ENCODE measurements around the gene ATAD3A. TPM values are rescaled to one million over a fixed set of nuclear protein-coding genes. Genes with fewer than 3 reads are reported as not detected.
A peak's percentile ranks its signal among the peaks of the same experiment; 100 is the strongest.

Gene ATAD3A
- total RNA-seq, 4 donors from 2014 or later, result 14.9 to 72.6 (median 24.4) TPM

- peaks cover 0 to 48% (median 0%) of the 10 kb centered on the region in 3 donors for H3K36me3 ChIP-seq
- H3K9me3 ChIP-seq, result no peaks in the 10 kb centered on the region
- no peak overlapping the region for H3K27ac ChIP-seq
- H3K27me3 ChIP-seq, result no peaks in the 10 kb centered on the region
- TF ChIP-seq POLR2A (IDR thresholded peaks at IDR 0.05), result no peak
- TF ChIP-seq CTCF (IDR thresholded peaks at IDR 0.05), result no peak
- H3K4me3 ChIP-seq, result no peak overlapping the region
- H3K4me1 ChIP-seq, result peaks cover 0 to 32% (median 0%) of the 10 kb centered on the region in 4 donors
- DNase-seq, result no peak
These were observed 55.4 kb downstream of the ATAD3A start for GRCh38 chr1:1567152-1567875.

- no peak for TF ChIP-seq CTCF (IDR thresholded peaks at IDR 0.05)
- TF ChIP-seq POLR2A (IDR thresholded peaks at IDR 0.05), result no peak
- no peak overlapping the region for H3K4me3 ChIP-seq
- no peak for DNase-seq
- peaks cover 0 to 43% (median 0%) of the 10 kb centered on the region in 3 donors for H3K36me3 ChIP-seq
- H3K27ac ChIP-seq, result no peak overlapping the region
- H3K4me1 ChIP-seq, result peaks cover 0 to 38% (median 0%) of the 10 kb centered on the region in 4 donors
- no peaks in the 10 kb centered on the region for H3K27me3 ChIP-seq
- H3K9me3 ChIP-seq, result no peaks in the 10 kb centered on the region
These were observed 55.9 kb downstream of the ATAD3A start for GRCh38 chr1:1567891-1568291.

- Histone ChIP-seq H3K4me1 (peaks cover 0 to 47% (median 0%) of the 10 kb centered on the region in 4 donors), H3K27me3 (no peaks in the 10 kb centered on the region), H3K9me3 (no peaks in the 10 kb centered on the region), H3K4me3 (no peak overlapping the region), H3K36me3 (peaks cover 0 to 28% (median 0%) of the 10 kb centered on the region in 3 donors), H3K27ac (no peak overlapping the region)
- TF ChIP-seq POLR2A (IDR thresholded peaks at IDR 0.05) (no peak), CTCF (IDR thresholded peaks at IDR 0.05) (no peak)
- no peak for DNase-seq
These were observed 57.4 kb downstream of the ATAD3A start for GRCh38 chr1:1569341-1569740.

- Histone ChIP-seq H3K27ac (peak overlapping the region; percentile 93 to 100 (median 98)), H3K4me3 (peak overlapping the region; percentile 83 to 100 (median 98)), H3K9me3 (no peaks in the 10 kb centered on the region), H3K4me1 (peaks cover 0 to 45% (median 0%) of the 10 kb centered on the region in 4 donors), H3K27me3 (no peaks in the 10 kb centered on the region), H3K36me3 (peaks cover 0 to 12% (median 0%) of the 10 kb centered on the region in 3 donors)
- peak in 2 of 3 donors; percentile 39 to 77 for DNase-seq
- TF ChIP-seq POLR2A (IDR thresholded peaks at IDR 0.05) (no peak), CTCF (IDR thresholded peaks at IDR 0.05) (peak in 3 of 6 experiments; percentile 19 to 38 (median 23))
These were observed 62.1 kb downstream of the ATAD3A start for GRCh38 chr1:1573843-1574720.

GRCh38 chr1:1574721-1575537 is 63.0 kb downstream of the ATAD3A start, which contains the start of gene SSU72:
TSS of gene SSU72 (minus strand) at chr1:1574863. CDS start at chr1:1574557, 306 bp downstream.
- Histone ChIP-seq H3K27me3 (no peaks in the 10 kb centered on the region), H3K27ac (peak within 1 kb of the TSS; percentile 93 to 100 (median 98)), H3K9me3 (no peaks in the 10 kb centered on the region), H3K36me3 (peaks cover 0 to 7% (median 0%) of the 10 kb centered on the region in 3 donors), H3K4me3 (peak within 1 kb of the TSS; percentile 83 to 100 (median 98)), H3K4me1 (peaks cover 0 to 41% (median 0%) of the 10 kb centered on the region in 4 donors)
- TF ChIP-seq POLR2A (IDR thresholded peaks at IDR 0.05) (peak; percentile 95 to 96), CTCF (IDR thresholded peaks at IDR 0.05) (peak in 2 of 6 experiments; percentile 12 to 30)
- DNase-seq, result peak; percentile 91 to 97 (median 95)

All from Peyer's patch (tissue), 4 donors.